GM19099 (cell line): ENCODE measurements around the gene POMC.

ENCODE experiments used
- POLR2A ChIP-seq: IDR thresholded peaks from 3 replicates; pipeline ENCODE4 v1.6.1; 2011; ENCODE audit warnings: low read depth; ENCODE audit not compliant: insufficient read length; ENCODE audit errors: extremely low read depth

The POMC gene

GRCh38 chr2:25125189-25125588 lies 43.2 kb downstream of the POMC start:
- TF ChIP-seq POLR2A, result no peak

- no peak for TF ChIP-seq POLR2A
Observed at GRCh38 chr2:25123682-25124081, 44.7 kb downstream of the POMC start.

GRCh38 chr2:25122367-25122766 lies 46.0 kb downstream of the POMC start:
- no peak for TF ChIP-seq POLR2A

GRCh38 chr2:25119263-25119662 lies 49.1 kb downstream of the POMC start:
- TF ChIP-seq POLR2A, result no peak

GRCh38 chr2:25116956-25117355 lies 51.4 kb downstream of the POMC start:
- TF ChIP-seq POLR2A, result no peak

- TF ChIP-seq POLR2A, result no peak
Observed at GRCh38 chr2:25115902-25116301, 52.5 kb downstream of the POMC start.

GRCh38 chr2:25115249-25115883 lies 53.0 kb downstream of the POMC start:
- no peak for TF ChIP-seq POLR2A

GRCh38 chr2:25112113-25112512 lies 56.3 kb downstream of the POMC start:
- no peak for TF ChIP-seq POLR2A
